Measurements from ENCODE around the gene KCNAB1. TPM values are rescaled to one million over a fixed set of nuclear protein-coding genes. Genes with fewer than 3 reads are reported as not detected.
A peak's percentile ranks its signal among the peaks of the same experiment; 100 is the strongest.

KCNAB1 gene
- total RNA-seq, 1 donor from 2014 or later: 2.0 TPM

DNA sequence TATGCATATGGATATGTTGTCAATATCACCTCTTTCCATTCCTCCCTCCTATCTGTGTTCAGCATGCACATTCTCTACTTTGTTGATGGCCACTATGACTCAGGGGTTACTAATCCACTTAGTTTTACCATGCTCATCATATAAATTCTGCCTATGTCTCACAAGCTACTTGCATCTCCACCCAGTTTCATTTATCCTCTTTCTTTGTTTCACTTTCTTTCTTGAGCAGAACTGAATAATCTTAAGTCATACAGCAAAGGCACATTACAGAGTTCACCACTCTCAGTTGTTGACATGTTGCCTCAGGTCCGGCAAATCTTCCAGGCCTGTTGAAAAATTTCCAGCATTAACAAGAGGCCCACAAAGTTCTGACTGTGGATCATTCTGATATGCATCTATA, 363.0 kb downstream of the KCNAB1 start:
- peak in 1 of 2 donors; percentile 87 for DNase-seq (ENCODE audit: low read depth in 2 of 2)

GRCh38 chr3:156483961-156484787, 363.8 kb downstream of the KCNAB1 start:
- DNase-seq (ENCODE audit: low read depth in 2 of 2): peak; percentile 38 to 88

DNA sequence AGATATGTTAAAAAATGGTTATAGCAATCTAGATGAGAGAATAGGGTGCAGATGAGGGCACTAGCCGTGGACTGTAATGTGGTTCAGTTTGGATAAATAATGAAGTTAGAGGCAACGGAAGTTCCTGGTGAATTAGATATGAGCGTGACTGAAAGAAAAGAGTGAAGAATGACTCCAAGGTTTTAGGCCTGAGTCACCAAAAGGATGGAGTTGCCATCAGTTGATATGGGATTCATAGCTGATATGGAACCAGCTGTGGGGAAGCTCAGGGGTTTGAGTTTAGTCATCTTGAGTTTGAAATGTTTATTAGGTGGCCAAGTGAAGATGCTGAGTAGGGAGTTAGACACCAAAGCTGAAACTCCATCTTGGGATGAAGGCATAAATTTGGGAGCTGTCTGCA, 368.4 kb downstream of the KCNAB1 start:
- DNase-seq (ENCODE audit: low read depth in 2 of 2): peak in 1 of 2 donors; percentile 67

DNA sequence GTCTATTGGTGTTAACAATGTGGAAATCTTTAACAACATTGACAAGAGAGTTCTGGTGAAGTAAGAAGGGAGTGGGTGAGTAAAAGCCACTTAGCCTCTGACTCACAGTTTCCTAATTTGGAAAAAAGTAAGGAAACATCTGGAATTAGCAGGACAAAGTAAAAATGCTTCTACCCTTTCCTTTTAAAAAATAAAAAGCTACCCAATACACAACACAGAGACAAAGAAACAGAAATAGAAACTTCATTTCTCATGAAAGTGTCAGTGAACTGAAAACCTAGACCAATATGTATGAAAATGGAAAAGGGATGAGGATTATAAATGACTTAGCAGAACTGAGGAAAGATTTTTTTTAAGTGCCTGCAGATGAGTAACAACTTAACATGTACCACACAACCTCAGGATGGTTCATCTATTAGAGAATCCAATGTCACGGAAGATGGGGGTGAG, 369.1 kb downstream of the KCNAB1 start:
- DNase-seq (ENCODE audit: low read depth in 2 of 2): peak in 1 of 2 donors; percentile 81

GRCh38 chr3:156491192-156491591, 370.8 kb downstream of the KCNAB1 start:
- no peak for DNase-seq (ENCODE audit: low read depth in 2 of 2)

GRCh38 chr3:156492801-156493261, 372.5 kb downstream of the KCNAB1 start:
- DNase-seq (ENCODE audit: low read depth in 2 of 2): no peak

GRCh38 chr3:156493887-156494286, 373.5 kb downstream of the KCNAB1 start:
- DNase-seq (ENCODE audit: low read depth in 2 of 2): no peak

DNA sequence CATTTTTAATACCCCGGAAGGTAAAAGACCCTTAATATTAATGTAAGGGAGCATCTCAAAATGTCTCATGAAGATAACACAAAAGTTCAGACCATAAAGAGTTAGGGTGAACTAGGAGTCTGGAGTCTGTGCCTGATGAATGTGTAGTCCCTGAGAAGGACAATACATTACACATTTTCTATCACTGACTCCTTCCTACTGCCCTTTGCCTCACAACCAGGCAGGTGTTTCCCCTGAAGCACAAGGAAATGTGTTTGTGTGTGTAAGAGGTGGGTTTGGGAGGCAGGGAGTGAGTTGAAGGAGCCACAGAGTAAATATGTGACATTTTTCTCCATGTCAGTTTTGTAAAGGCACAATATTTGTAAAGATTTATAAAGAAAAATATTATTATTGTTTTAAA, 375.4 kb downstream of the KCNAB1 start:
- DNase-seq (ENCODE audit: low read depth in 2 of 2): peak in 1 of 2 donors; percentile 55

GRCh38 chr3:156497326-156497725, 376.9 kb downstream of the KCNAB1 start:
- DNase-seq (ENCODE audit: low read depth in 2 of 2): peak in 1 of 2 donors; percentile 35

- no peak for DNase-seq (ENCODE audit: low read depth in 2 of 2)
Measured at GRCh38 chr3:156498307-156498706, 377.9 kb downstream of the KCNAB1 start.

- no peak for DNase-seq (ENCODE audit: low read depth in 2 of 2)
Measured at GRCh38 chr3:156507285-156507684, 386.9 kb downstream of the KCNAB1 start.

GRCh38 chr3:156509189-156510174, 389.1 kb downstream of the KCNAB1 start:
- DNase-seq (ENCODE audit: low read depth in 2 of 2): peak; percentile 66 to 78

DNA sequence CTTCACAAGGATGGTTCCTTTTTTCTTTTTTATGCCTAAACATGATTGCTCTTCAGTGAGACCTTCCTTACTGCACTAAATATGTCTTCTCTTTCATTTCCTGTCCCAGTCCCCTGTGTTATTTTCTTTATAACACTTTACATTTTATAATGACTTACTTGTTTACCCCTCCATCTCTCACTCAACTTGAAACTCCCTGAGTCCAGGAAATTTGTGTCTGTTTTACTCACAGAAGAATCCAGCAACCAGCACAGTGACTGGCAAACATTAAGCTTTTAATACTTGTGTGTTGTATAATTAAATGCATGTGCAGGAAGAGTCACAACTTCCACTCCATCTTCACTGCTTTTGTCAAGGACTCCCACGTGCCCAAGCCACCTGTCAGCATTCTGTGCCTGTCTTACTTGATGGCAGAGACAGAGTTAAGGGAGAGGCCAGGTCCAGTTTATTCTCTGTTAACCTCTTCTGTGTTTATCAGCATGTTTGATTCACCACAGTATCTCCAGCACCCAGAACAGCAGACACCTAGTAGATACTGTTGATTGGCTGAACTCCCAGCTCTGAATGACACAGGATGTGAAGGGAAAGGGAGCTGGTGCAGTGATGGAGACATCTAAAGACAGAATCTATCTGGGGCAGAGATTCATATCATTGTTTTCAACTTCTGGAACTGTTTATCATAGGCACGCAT, 391.8 kb downstream of the KCNAB1 start:
- DNase-seq (ENCODE audit: low read depth in 2 of 2): no peak

DNA sequence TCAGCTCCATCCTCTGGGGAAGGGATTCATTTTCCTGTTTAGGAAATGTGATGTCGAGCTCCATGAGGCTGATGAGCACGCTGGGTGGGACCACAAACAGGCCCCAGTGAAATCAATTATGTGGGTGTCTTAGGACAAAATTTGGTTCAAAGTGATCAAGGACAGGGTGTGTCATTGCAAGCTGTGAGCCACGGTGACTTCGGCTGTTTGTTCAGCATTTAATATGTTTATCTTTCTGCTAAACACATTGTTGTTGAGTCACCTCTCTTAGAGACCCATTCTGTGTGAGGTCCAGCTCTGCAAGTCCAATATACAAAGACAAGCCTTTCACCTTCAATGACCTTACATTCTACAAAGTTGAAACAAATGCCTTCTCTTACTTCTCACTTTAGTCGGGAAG, 393.2 kb downstream of the KCNAB1 start:
- DNase-seq (ENCODE audit: low read depth in 2 of 2): peak in 1 of 2 donors; percentile 30

DNA sequence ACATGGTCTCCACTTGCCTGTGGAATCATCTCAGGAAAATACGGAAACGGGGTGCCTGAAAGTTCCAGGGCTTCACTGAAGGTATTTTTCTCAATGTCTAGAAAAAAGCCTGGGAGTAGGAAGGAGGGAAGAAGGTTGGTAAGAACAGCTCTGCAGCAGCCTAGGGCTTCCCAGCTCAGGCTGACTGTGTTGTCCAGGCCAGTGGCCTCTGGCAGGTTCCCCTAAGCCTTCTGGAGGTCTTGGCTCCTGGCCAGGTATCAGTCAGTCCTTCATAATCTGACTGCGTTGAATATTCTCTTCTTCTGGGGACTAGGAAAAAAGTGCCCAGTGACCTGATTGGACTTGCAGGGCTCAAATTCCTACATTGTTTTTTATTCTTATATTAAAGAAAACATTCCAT, 395.9 kb downstream of the KCNAB1 start:
- DNase-seq (ENCODE audit: low read depth in 2 of 2): peak; percentile 27 to 52

DNA sequence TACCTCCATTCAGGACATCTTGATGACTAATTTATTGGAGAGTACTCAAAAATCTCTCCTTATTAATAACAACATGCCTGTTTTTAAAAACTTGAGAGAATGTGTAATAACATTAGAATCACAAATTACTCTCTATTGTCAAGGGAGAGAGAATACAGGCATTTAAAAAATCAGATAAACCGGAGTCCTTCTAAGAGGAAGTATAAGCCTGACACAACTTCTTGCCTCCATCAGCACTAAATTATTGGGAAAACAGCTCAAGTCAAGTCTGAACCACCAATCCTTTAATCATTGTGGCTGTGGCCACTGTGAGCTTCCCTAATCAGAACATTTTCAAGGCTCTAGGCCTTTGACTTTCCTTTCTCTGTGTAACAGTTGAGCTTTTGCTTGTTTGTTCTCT, 396.6 kb downstream of the KCNAB1 start:
- no peak for DNase-seq (ENCODE audit: low read depth in 2 of 2)

GRCh38 chr3:156518726-156519125, 398.3 kb downstream of the KCNAB1 start:
- DNase-seq (ENCODE audit: low read depth in 2 of 2): no peak

DNA sequence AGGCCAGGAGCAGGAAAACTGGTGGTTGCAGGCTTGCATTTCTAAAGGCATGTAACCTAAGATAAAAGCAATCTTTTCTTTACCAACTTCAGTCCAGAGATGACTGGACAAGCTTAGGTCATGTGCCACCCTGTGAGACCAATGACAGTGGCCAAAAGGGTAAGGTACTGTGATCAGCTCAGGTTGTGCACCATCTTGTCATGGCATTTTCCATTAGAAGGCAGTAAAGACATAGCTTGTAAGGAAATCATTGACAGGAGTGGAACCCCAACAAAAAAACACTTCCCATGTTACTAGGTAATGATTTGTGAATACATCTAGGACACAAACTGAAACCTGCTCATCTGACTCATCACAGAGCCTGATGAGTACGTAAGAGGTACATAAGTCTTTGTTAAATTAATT, 399.4 kb downstream of the KCNAB1 start:
- no peak for DNase-seq (ENCODE audit: low read depth in 2 of 2)

- no peak for DNase-seq (ENCODE audit: low read depth in 2 of 2)
Measured at GRCh38 chr3:156522673-156523072, 402.3 kb downstream of the KCNAB1 start.

DNA sequence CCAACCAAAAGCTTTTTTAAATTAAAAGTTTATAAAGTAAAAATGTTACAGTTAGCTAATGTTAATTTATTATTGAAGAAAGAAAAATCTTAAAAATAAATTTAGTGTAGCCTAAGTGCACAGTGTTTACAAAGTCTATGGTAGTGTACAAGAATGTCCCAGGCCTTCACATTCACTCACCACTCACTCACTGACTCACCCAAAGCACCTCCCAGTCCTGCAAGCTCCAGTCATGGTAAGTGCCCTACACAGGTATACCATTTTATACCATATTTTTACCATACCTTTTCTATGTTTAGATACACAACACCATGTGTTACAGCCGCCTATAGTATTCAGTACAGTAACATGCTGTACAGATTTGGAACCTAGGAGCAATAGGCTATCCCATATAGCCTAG, 405.4 kb downstream of the KCNAB1 start:
- DNase-seq (ENCODE audit: low read depth in 2 of 2): no peak

DNA sequence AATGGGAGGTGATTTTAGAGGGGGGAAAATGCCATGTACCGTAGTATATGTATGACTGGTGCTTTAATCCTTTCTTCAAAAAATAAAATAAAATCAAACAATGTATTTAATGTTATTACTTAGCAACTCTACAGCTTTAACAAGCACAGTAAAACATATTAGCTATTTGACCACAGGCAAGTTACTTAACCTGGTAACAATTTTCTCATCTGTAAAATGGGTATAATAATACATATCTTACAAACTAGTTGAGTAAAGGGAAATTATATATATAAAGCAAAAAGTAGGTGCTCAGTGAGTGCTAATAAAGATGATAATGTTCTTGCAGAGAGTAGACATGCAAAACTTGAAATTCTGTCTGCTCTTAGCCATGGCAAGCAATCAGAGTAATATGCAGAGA, 406.7 kb downstream of the KCNAB1 start:
- DNase-seq (ENCODE audit: low read depth in 2 of 2): no peak

Data from lung microvascular endothelial cell (primary cell).